Stimulated activated naive CD8-positive, alpha-beta T cell treated with anti-CD3 and anti-CD28 coated beads, Interleukin-15, Interleukin-2, amounts not matched to agents 100 ng/mL and 50 ng/mL, for 24 hours (primary cell): ENCODE data around the gene LILRB1.
"Not testable (repeated sequence)": the region's sequence is repeated elsewhere in the genome, so short reads cannot be mapped to it uniquely, and the experiment has no call there.

ENCODE experiments used
- H3K27ac Mint-ChIP-seq: one replicate; pipeline ENCODE4 v1.8.0; 2021; ENCODE audit warnings: mild to moderate bottlenecking, mixed read lengths
- H3K27me3 Mint-ChIP-seq: one replicate; pipeline ENCODE4 v1.8.0; 2021; ENCODE audit warnings: mixed read lengths
- H3K36me3 Mint-ChIP-seq: one replicate; pipeline ENCODE4 v1.8.0; 2021; ENCODE audit warnings: low read depth, mixed read lengths
- H3K4me1 Mint-ChIP-seq: one replicate; pipeline ENCODE4 v1.8.0; 2021; ENCODE audit warnings: low read depth, mixed read lengths
- H3K4me3 Mint-ChIP-seq: one replicate; pipeline ENCODE4 v1.8.0; 2021; ENCODE audit warnings: mild to moderate bottlenecking, mixed read lengths
- H3K9me3 Mint-ChIP-seq: one replicate; pipeline ENCODE4 v1.8.0; 2021; ENCODE audit warnings: mixed read lengths

LILRB1 gene

GRCh38 chr19:54668353-54668752, 38.1 kb downstream of the LILRB1 start:
- H3K27ac Mint-ChIP-seq: no peak overlapping the region
- H3K36me3 Mint-ChIP-seq: no peaks in the 10 kb centered on the region
- H3K27me3 Mint-ChIP-seq: peaks cover 14% of the 10 kb centered on the region
- no peaks in the 10 kb centered on the region for H3K4me1 Mint-ChIP-seq
- H3K4me3 Mint-ChIP-seq: no peak overlapping the region
- peaks cover 6% of the 10 kb centered on the region for H3K9me3 Mint-ChIP-seq

- Mint-ChIP-seq H3K27me3 (peaks cover 14% of the 10 kb centered on the region), H3K27ac (no peak overlapping the region), H3K4me3 (no peak overlapping the region), H3K4me1 (no peaks in the 10 kb centered on the region), H3K36me3 (no peaks in the 10 kb centered on the region), H3K9me3 (peaks cover 6% of the 10 kb centered on the region)
These were observed 40.5 kb downstream of the LILRB1 start for GRCh38 chr19:54670576-54671357.

GRCh38 chr19:54673222-54673621, 42.9 kb downstream of the LILRB1 start:
- no peak overlapping the region for H3K4me3 Mint-ChIP-seq
- H3K36me3 Mint-ChIP-seq: no peaks in the 10 kb centered on the region
- H3K27ac Mint-ChIP-seq: no peak overlapping the region

GRCh38 chr19:54674021-54674617, 43.8 kb downstream of the LILRB1 start:
- peaks cover 26% of the 10 kb centered on the region for H3K27me3 Mint-ChIP-seq
- H3K9me3 Mint-ChIP-seq: no peaks in the 10 kb centered on the region
- H3K4me3 Mint-ChIP-seq: no peak overlapping the region
- no peaks in the 10 kb centered on the region for H3K4me1 Mint-ChIP-seq
- H3K36me3 Mint-ChIP-seq: no peaks in the 10 kb centered on the region
- no peak overlapping the region for H3K27ac Mint-ChIP-seq

More at GRCh38 chr19:54673222-54673621, 42.9 kb downstream of the LILRB1 start:
- H3K4me1 Mint-ChIP-seq: no peaks in the 10 kb centered on the region
- H3K9me3 Mint-ChIP-seq: peaks cover 2% of the 10 kb centered on the region
- peaks cover 26% of the 10 kb centered on the region for H3K27me3 Mint-ChIP-seq

- not testable (repeated sequence) for H3K4me1 Mint-ChIP-seq, H3K9me3 Mint-ChIP-seq, H3K36me3 Mint-ChIP-seq, H3K27ac Mint-ChIP-seq, H3K4me3 Mint-ChIP-seq
- peaks cover 19% of the 10 kb centered on the region for H3K27me3 Mint-ChIP-seq
These were observed 46.0 kb downstream of the LILRB1 start for GRCh38 chr19:54676210-54676834.

GRCh38 chr19:54677217-54677616, 46.9 kb downstream of the LILRB1 start:
- H3K27me3 Mint-ChIP-seq: peaks cover 19% of the 10 kb centered on the region
- H3K36me3 Mint-ChIP-seq: no peaks in the 10 kb centered on the region
- no peak overlapping the region for H3K27ac Mint-ChIP-seq
- no peaks in the 10 kb centered on the region for H3K9me3 Mint-ChIP-seq
- H3K4me1 Mint-ChIP-seq: no peaks in the 10 kb centered on the region
- no peak overlapping the region for H3K4me3 Mint-ChIP-seq

- not testable (repeated sequence) for H3K4me1 Mint-ChIP-seq, H3K9me3 Mint-ChIP-seq, H3K27ac Mint-ChIP-seq, H3K4me3 Mint-ChIP-seq, H3K36me3 Mint-ChIP-seq
- peaks cover 25% of the 10 kb centered on the region for H3K27me3 Mint-ChIP-seq
These were observed 51.3 kb downstream of the LILRB1 start for GRCh38 chr19:54681596-54681995.

- H3K4me1 Mint-ChIP-seq: no peaks in the 10 kb centered on the region
- no peak overlapping the region for H3K4me3 Mint-ChIP-seq
- no peak overlapping the region for H3K27ac Mint-ChIP-seq
- H3K36me3 Mint-ChIP-seq: no peaks in the 10 kb centered on the region
- no peaks in the 10 kb centered on the region for H3K9me3 Mint-ChIP-seq
- peaks cover 20% of the 10 kb centered on the region for H3K27me3 Mint-ChIP-seq
These were observed 52.1 kb downstream of the LILRB1 start for GRCh38 chr19:54682306-54682856.

- no peak overlapping the region for H3K27ac Mint-ChIP-seq
- H3K36me3 Mint-ChIP-seq: no peaks in the 10 kb centered on the region
- peaks cover 23% of the 10 kb centered on the region for H3K27me3 Mint-ChIP-seq
- H3K9me3 Mint-ChIP-seq: no peaks in the 10 kb centered on the region
- H3K4me1 Mint-ChIP-seq: no peaks in the 10 kb centered on the region
- no peak overlapping the region for H3K4me3 Mint-ChIP-seq
These were observed 54.2 kb downstream of the LILRB1 start for GRCh38 chr19:54684527-54684926.
